ENCODE measurements around the gene UTS2R. TPM values are rescaled to one million over a fixed set of nuclear protein-coding genes. Genes with fewer than 3 reads are reported as not detected.

The UTS2R gene
- total and polyA plus RNA-seq, 2 of the 4 experiments (the other 2 are of a cell fraction): not detected

DNA sequence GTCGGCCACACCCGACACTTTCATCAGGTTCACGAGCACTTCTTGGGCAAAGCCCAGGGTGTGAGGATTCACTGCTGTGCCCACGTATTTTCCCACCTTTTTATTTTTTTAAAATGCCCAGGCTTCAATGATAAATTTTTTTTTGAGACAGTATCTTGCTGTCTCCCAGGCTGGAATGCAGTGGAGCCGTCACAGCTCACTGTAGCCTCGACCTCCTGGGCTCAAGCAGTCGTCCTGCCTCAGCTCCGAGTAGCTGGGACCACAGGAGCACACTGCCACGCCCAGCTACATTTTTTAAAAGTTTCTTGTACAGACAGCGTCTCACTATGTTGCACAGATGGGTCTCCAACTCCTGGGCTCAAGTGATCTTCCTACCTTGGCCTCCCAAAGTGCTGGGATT, 17.8 kb downstream of the UTS2R start:
- Histone ChIP-seq H3K4me2 (ENCODE audit: low read depth, low read length) (no peak overlapping the region), H3K23ac (ENCODE audit: low read depth, low read length) (no peak overlapping the region), H2AFZ (replicated peaks; ENCODE audit: low read length, poor library complexity) (no peak overlapping the region), H2BK20ac (ENCODE audit: low read depth, low read length) (no peak overlapping the region), H2BK5ac (ENCODE audit: low read depth, low read length, poor library complexity, severe bottlenecking) (no peak overlapping the region), H3K18ac (ENCODE audit: low read depth, low read length) (no peak overlapping the region), H3K9me1 (ENCODE audit: insufficient read depth, low read length) (no peaks in the 10 kb centered on the region), H4K91ac (ENCODE audit: insufficient read depth, low read depth, low read length) (no peak overlapping the region), H3K14ac (replicated peaks; ENCODE audit: low read depth, low read length) (no peak overlapping the region), H2BK15ac (ENCODE audit: low read depth, low read length) (no peak overlapping the region), H4K8ac (ENCODE audit: low read depth in 2 of 2, low read length in 2 of 2) (no peak overlapping the region), H3K79me1 (ENCODE audit: low read depth in 1 of 2, low read length in 2 of 2) (no peaks in the 10 kb centered on the region), H3K4ac (ENCODE audit: low read depth, low read length) (no peak overlapping the region), H3K36me3 (ENCODE audit: control insufficient read depth, insufficient read depth, low read length) (peaks cover 10% of the 10 kb centered on the region; the same call in 1 of the 2 replicates), H4K5ac (ENCODE audit: low read depth, low read length) (no peak overlapping the region), H4K20me1 (ENCODE audit: insufficient read depth, low read length) (no peaks in the 10 kb centered on the region), H3K27me3 (ENCODE audit: control insufficient read depth, insufficient read depth, low read length) (peaks cover 27% of the 10 kb centered on the region), H3K9ac (ENCODE audit: low read depth, low read length) (no peak overlapping the region), H2BK120ac (ENCODE audit: low read depth, low read length) (no peak overlapping the region), H3K27ac (ENCODE audit: insufficient read depth, low read length) (no peak overlapping the region), H3K56ac (ENCODE audit: extremely low read depth, insufficient read depth, low read length) (no peak overlapping the region), H2AK5ac (ENCODE audit: low read depth, low read length) (no peak overlapping the region), H3K4me1 (ENCODE audit: control insufficient read depth, insufficient read depth, low read length) (peaks cover 2% of the 10 kb centered on the region), H3K9me3 (ENCODE audit: control insufficient read depth, insufficient read depth, low read length) (no peaks in the 10 kb centered on the region), H2AK9ac (replicated peaks; ENCODE audit: low read depth, low read length, poor library complexity) (no peak overlapping the region), H3K4me3 (ENCODE audit: insufficient read depth, low read depth, low read length) (no peak overlapping the region)
- dilution Hi-C loops (cut with HindIII; ENCODE audit: low sequenced_read_pairs, unreplicated experiment): no loop called here
- WGBS, 2 experiments (ENCODE audit: extremely low coverage in 2 of 2, insufficient read length in 1 of 2): 83% methylated on average over 8 of the region's 10 CpGs; no CpG with 5 or more reads in 1 of the 2 experiments
- in situ Hi-C loops (cut with MboI; ENCODE audit: low sequenced_read_pairs): no loop called here
- DNase-seq (no peak), ATAC-seq (ENCODE audit: low read depth) (no peak)
- TF ChIP-seq MAFK (IDR thresholded peaks at IDR 0.05; ENCODE audit: low read depth, low read length): no peak
- no peak for TF ChIP-seq MXI1 (IDR thresholded peaks at IDR 0.05; ENCODE audit: borderline replicate concordance, low read depth, low read length)
- TF ChIP-seq MAZ (IDR thresholded peaks at IDR 0.05; ENCODE audit: borderline replicate concordance, low read depth, low read length): no peak
- no peak for TF ChIP-seq SMC3 (IDR thresholded peaks at IDR 0.05; ENCODE audit: low read depth, low read length)
- no peak for TF ChIP-seq CEBPB (IDR thresholded peaks at IDR 0.05; ENCODE audit: low read depth, low read length)
- TF ChIP-seq, protein P1, sequence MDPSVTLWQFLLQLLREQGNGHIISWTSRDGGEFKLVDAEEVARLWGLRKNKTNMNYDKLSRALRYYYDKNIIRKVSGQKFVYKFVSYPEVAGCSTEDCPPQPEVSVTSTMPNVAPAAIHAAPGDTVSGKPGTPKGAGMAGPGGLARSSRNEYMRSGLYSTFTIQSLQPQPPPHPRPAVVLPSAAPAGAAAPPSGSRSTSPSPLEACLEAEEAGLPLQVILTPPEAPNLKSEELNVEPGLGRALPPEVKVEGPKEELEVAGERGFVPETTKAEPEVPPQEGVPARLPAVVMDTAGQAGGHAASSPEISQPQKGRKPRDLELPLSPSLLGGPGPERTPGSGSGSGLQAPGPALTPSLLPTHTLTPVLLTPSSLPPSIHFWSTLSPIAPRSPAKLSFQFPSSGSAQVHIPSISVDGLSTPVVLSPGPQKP (IDR thresholded peaks at IDR 0.05; ENCODE audit: borderline replicate concordance, low read depth, low read length): no peak
- no peak for TF ChIP-seq RCOR1 (IDR thresholded peaks at IDR 0.05; ENCODE audit: insufficient replicate concordance, low read length)
- TF ChIP-seq, protein P2, sequence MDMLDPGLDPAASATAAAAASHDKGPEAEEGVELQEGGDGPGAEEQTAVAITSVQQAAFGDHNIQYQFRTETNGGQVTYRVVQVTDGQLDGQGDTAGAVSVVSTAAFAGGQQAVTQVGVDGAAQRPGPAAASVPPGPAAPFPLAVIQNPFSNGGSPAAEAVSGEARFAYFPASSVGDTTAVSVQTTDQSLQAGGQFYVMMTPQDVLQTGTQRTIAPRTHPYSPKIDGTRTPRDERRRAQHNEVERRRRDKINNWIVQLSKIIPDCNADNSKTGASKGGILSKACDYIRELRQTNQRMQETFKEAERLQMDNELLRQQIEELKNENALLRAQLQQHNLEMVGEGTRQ (IDR thresholded peaks at IDR 0.05; ENCODE audit: low read depth, low read length): no peak
- no peak for TF ChIP-seq BHLHE40 (IDR thresholded peaks at IDR 0.05; ENCODE audit: low read depth, low read length)
- no peak for TF ChIP-seq POLR2A (IDR thresholded peaks at IDR 0.05; ENCODE audit: low read depth, low read length)
- TF ChIP-seq, protein P3, sequence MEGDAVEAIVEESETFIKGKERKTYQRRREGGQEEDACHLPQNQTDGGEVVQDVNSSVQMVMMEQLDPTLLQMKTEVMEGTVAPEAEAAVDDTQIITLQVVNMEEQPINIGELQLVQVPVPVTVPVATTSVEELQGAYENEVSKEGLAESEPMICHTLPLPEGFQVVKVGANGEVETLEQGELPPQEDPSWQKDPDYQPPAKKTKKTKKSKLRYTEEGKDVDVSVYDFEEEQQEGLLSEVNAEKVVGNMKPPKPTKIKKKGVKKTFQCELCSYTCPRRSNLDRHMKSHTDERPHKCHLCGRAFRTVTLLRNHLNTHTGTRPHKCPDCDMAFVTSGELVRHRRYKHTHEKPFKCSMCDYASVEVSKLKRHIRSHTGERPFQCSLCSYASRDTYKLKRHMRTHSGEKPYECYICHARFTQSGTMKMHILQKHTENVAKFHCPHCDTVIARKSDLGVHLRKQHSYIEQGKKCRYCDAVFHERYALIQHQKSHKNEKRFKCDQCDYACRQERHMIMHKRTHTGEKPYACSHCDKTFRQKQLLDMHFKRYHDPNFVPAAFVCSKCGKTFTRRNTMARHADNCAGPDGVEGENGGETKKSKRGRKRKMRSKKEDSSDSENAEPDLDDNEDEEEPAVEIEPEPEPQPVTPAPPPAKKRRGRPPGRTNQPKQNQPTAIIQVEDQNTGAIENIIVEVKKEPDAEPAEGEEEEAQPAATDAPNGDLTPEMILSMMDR (conservative IDR thresholded peaks at IDR 0.05; ENCODE audit: low read depth, low read length): no peak
- no peak for TF ChIP-seq CHD1 (IDR thresholded peaks at IDR 0.05; ENCODE audit: low read depth, low read length)
- no peak for TF ChIP-seq NFE2L2 (IDR thresholded peaks at IDR 0.05; ENCODE audit: low read depth, low read length)
- intact Hi-C loops (cut with micrococcal nuclease): no loop called here
- ChIA-PET CTCF (no interaction called here), POLR2A (ENCODE audit: unreplicated experiment) (no interaction called here)
- BruUV-seq (replicated peaks): no TSS peak

All from IMR-90 (cell line).